Stomach (tissue), 9 donors: ENCODE data around the gene RMC1. TPM values are rescaled to one million over a fixed set of nuclear protein-coding genes. Genes with fewer than 3 reads are reported as not detected.

Experiments
- DNase-seq, 2 donors: peaks; one replicate each; pipeline versions ENCODE4 v3.0.0 to v3.0.0-alpha.2; 2013 to 2019
- H3K27ac ChIP-seq, 5 donors: fragments of 200-600 bp in 4 of 5; sonication (generic) in 4 of 5; one replicate each; pipeline ENCODE4 v1.5.1; 2013 to 2019; ENCODE audit warnings: mild to moderate bottlenecking in 1 of 5, moderate library complexity in 1 of 5
- H3K27me3 ChIP-seq, 3 donors: fragments of 200-600 bp; sonication (generic); one replicate each; pipeline ENCODE4 v1.5.1; 2017 to 2019; ENCODE audit warnings: mixed run types in 1 of 3
- H3K36me3 ChIP-seq, 4 donors: fragments of 200-600 bp; sonication (generic); 1 replicate in 3 of 4; 2 replicates in 1 of 4; pipeline ENCODE4 v1.5.1; 2016 to 2019
- H3K4me1 ChIP-seq, 4 donors: fragments of 200-600 bp; sonication (generic); one replicate each; pipeline ENCODE4 v1.5.1; 2016 to 2019
- H3K4me3 ChIP-seq, 4 donors: fragments of 200-600 bp; sonication (generic) in 3 of 4; one replicate each; pipeline ENCODE4 v1.5.1; 2016 to 2019; ENCODE audit warnings: mild to moderate bottlenecking in 1 of 4
- H3K9me3 ChIP-seq, 4 donors: fragments of 200-600 bp; sonication (generic); one replicate each; pipeline ENCODE4 v1.5.1; 2016 to 2019
- EP300 ChIP-seq: sonication (generic); formaldehyde crosslinking; IDR thresholded peaks from one replicate; pipeline ENCODE4 v1.6.1; 2017; ENCODE audit warnings: antibody characterized with exemption
- POLR2A ChIP-seq, 4 donors: fragments of 450-650 bp; IDR thresholded peaks; one replicate each; pipeline ENCODE4 v1.6.1; 2016; ENCODE audit warnings: antibody characterized with exemption in 4 of 4, control low read depth in 2 of 4, mild to moderate bottlenecking in 1 of 4, moderate library complexity in 1 of 4
- POLR2AphosphoS5 ChIP-seq, 3 donors: sonication (generic); formaldehyde crosslinking; IDR thresholded peaks; one replicate each; pipeline ENCODE4 v1.6.1; 2016; ENCODE audit warnings: antibody characterized with exemption in 3 of 3
- WGBS, 5 donors: extraction: QIAGEN DNeasy Blood & Tissue Kit in 3 of 5; methylation state at CpG; one replicate each; pipeline versions ENCODE4 v1.1.5 to v1.1.7; 2013 to 2018; 5-methylcytosine and 5-hydroxymethylcytosine counted together
- intact Hi-C: fragments of 100-400 bp; cut with DNase I; formaldehyde crosslinking; loops from one replicate; pipeline ENCODE4 v1.15.1; 2023; ENCODE audit warnings: low total_unique reads
- polyA plus RNA-seq, 3 donors: library from polyadenylated mRNA; stranded (reverse); fragments of 200-250 nt; gene quantifications; one replicate each; pipeline ENCODE4 v1.2.3, GENCODE V29; 2013
- total RNA-seq, 5 donors: library from RNA; depleted of rRNA; stranded (reverse); fragments of >200 nt; gene quantifications; one replicate each; pipeline versions ENCODE4 v1.1.0 to v1.2.3, GENCODE V29; 2014 to 2016
- TF ChIP-seq, protein P1 (sequence below), 7 experiments: fragments of 450-650 bp in 4 of 7; fragments of 200-600 bp in 3 of 7; sonication (generic) in 3 of 7; IDR thresholded peaks; one replicate each; pipeline ENCODE4 v1.5.1; 2016 to 2019; ENCODE audit warnings: antibody characterized with exemption in 7 of 7, control low read depth in 2 of 7, mild to moderate bottlenecking in 1 of 7
- donor health status: healthy with polysubstance abuse.
- donor health status: Bipolar disorder and iron deficiency.
- donor health status: healthy.

The RMC1 gene
- total and polyA plus RNA-seq, 8 donors = 0.87 to 41.2 (median 31.6) TPM

DNA sequence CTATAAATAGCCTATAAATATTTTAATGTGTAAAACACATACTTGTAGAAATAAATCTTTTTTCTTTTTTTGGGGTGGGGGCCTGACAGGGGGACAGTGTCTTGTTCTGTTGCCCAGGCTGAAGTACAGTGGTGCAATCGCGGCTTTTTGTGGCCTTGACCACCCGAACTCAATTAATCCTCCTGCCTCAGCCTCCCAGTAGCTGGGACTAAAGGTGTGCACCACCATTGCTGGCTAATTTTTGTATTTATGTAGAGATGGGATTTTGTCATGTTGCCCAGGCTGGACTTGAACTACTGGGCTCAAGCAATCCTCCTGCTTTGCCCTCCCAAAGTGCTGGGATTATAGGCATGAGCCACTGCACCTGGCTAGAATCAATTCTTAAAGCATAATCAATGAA is 45.4 kb downstream of the RMC1 start:
- peaks cover 0 to 6% (median 5%) of the 10 kb centered on the region in 4 donors for H3K4me1 ChIP-seq
- H3K4me3 ChIP-seq = no peak overlapping the region
- 94 to 96% (median 95%) methylated on average over 3 of the region's 3 CpGs for WGBS, 5 donors
- no peaks in the 10 kb centered on the region for H3K9me3 ChIP-seq
- intact Hi-C loops = no loop called here
- H3K27ac ChIP-seq = no peak overlapping the region
- no peaks in the 10 kb centered on the region for H3K27me3 ChIP-seq
- H3K36me3 ChIP-seq = peaks cover 66 to 96% (median 94%) of the 10 kb centered on the region in 4 donors
- no peak for TF ChIP-seq POLR2AphosphoS5 (IDR thresholded peaks at IDR 0.05)
- TF ChIP-seq POLR2A (IDR thresholded peaks at IDR 0.05) = no peak
- TF ChIP-seq, protein P1, sequence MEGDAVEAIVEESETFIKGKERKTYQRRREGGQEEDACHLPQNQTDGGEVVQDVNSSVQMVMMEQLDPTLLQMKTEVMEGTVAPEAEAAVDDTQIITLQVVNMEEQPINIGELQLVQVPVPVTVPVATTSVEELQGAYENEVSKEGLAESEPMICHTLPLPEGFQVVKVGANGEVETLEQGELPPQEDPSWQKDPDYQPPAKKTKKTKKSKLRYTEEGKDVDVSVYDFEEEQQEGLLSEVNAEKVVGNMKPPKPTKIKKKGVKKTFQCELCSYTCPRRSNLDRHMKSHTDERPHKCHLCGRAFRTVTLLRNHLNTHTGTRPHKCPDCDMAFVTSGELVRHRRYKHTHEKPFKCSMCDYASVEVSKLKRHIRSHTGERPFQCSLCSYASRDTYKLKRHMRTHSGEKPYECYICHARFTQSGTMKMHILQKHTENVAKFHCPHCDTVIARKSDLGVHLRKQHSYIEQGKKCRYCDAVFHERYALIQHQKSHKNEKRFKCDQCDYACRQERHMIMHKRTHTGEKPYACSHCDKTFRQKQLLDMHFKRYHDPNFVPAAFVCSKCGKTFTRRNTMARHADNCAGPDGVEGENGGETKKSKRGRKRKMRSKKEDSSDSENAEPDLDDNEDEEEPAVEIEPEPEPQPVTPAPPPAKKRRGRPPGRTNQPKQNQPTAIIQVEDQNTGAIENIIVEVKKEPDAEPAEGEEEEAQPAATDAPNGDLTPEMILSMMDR (IDR thresholded peaks at IDR 0.05) = no peak
- no peak for TF ChIP-seq EP300
- no peak for DNase-seq

- Histone ChIP-seq H3K36me3 (peaks cover 69 to 96% (median 94%) of the 10 kb centered on the region in 4 donors), H3K9me3 (no peaks in the 10 kb centered on the region), H3K27me3 (no peaks in the 10 kb centered on the region), H3K4me1 (peaks cover 0 to 6% (median 0%) of the 10 kb centered on the region in 4 donors), H3K27ac (peak overlapping the region in 1 of 5 donors; percentile 9), H3K4me3 (no peak overlapping the region)
- TF ChIP-seq POLR2A (IDR thresholded peaks at IDR 0.05) (no peak), POLR2AphosphoS5 (IDR thresholded peaks at IDR 0.05) (no peak), EP300 (no peak)
- TF ChIP-seq, protein P1 (IDR thresholded peaks at IDR 0.05) = no peak
- intact Hi-C loops = no loop called here
- no peak for DNase-seq
Observed at GRCh38 chr18:23550898-23551297, 47.6 kb downstream of the RMC1 start.

GRCh38 chr18:23551978-23552377 is 48.7 kb downstream of the RMC1 start:
- WGBS, 5 donors = 25 to 89% (median 63%) methylated on average over 3 of the region's 3 CpGs
- TF ChIP-seq POLR2AphosphoS5 (IDR thresholded peaks at IDR 0.05) (no peak), EP300 (no peak), POLR2A (IDR thresholded peaks at IDR 0.05) (no peak)
- TF ChIP-seq, protein P1 (IDR thresholded peaks at IDR 0.05) = no peak
- peaks cover 0 to 6% (median 0%) of the 10 kb centered on the region in 4 donors for H3K4me1 ChIP-seq
- H3K27me3 ChIP-seq = no peaks in the 10 kb centered on the region
- intact Hi-C loops = no loop called here
- H3K27ac ChIP-seq = no peak overlapping the region
- H3K4me3 ChIP-seq = no peak overlapping the region
- no peaks in the 10 kb centered on the region for H3K9me3 ChIP-seq
- DNase-seq = no peak
- H3K36me3 ChIP-seq = peaks cover 77 to 99% (median 96%) of the 10 kb centered on the region in 4 donors

DNA sequence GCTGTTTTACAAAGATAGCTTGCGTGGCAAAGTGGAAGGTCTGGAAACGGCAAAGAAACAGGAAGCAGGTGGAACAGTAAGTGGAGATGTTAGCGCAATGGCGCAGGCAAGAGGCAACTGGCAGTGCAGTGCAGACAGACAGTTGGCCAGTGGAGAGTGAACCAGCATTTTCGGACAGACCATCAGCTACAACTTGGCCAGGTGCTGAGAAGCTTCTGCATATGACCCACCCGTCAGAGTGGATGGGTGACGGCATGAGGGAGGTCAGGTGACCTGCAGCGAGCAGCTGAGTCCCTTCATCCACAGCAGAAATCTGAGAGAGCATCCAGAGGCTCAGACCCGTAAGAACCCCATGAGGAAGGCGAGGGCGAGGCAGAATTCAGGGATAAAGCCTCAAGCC is 49.2 kb downstream of the RMC1 start:
- Histone ChIP-seq H3K4me3 (no peak overlapping the region), H3K36me3 (peaks cover 77 to 99% (median 96%) of the 10 kb centered on the region in 4 donors), H3K27me3 (no peaks in the 10 kb centered on the region), H3K4me1 (peaks cover 0 to 6% (median 0%) of the 10 kb centered on the region in 4 donors), H3K9me3 (no peaks in the 10 kb centered on the region), H3K27ac (no peak overlapping the region)
- no peak for TF ChIP-seq POLR2A (IDR thresholded peaks at IDR 0.05)
- 85 to 90% (median 85%) methylated on average over 11 of the region's 11 CpGs for WGBS, 5 donors
- no peak for DNase-seq
- intact Hi-C loops = no loop called here

DNA sequence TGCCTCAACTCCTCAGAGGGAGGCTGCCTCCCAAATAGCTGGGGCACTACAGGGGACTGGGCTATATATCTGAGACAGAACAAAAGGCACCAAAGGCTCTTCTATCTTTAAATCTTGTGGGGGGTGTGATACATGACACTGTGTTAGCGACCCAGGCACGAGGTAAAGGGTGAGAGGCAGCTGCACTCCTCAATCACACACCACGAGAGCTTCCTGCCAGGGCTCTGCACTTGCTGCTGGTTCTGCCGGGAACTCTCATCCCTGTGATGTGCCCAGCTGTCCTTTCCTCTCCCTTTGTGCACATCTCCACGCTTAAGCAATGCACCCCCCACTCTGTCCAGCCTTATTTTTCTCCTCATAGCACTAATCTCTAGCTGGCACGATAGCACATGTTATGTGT is 50.6 kb downstream of the RMC1 start:
- no peaks in the 10 kb centered on the region for H3K27me3 ChIP-seq
- H3K36me3 ChIP-seq = peaks cover 79 to 99% (median 99%) of the 10 kb centered on the region in 4 donors
- no peak overlapping the region for H3K4me3 ChIP-seq
- no peak overlapping the region for H3K27ac ChIP-seq
- intact Hi-C loops = no loop called here
- TF ChIP-seq EP300 (no peak), POLR2A (IDR thresholded peaks at IDR 0.05) (no peak), POLR2AphosphoS5 (IDR thresholded peaks at IDR 0.05) (no peak)
- TF ChIP-seq, protein P1 (IDR thresholded peaks at IDR 0.05) = no peak
- 87 to 93% (median 88%) methylated on average over 6 of the region's 6 CpGs for WGBS, 5 donors
- no peaks in the 10 kb centered on the region for H3K9me3 ChIP-seq
- no peaks in the 10 kb centered on the region for H3K4me1 ChIP-seq
- no peak for DNase-seq
